HepG2 (cell line): ENCODE data around the gene DDX10. TPM values are rescaled to one million over a fixed set of nuclear protein-coding genes. Genes with fewer than 3 reads are reported as not detected.

Source experiments
- ATAC-seq: fragments of 200-7000 bp; cut with Tn5 transposase; 3 replicates; pipeline ENCODE4 v1.9.1; 2020; ENCODE audit warnings: mild to moderate bottlenecking, moderate library complexity
- BruUV-seq: library from RNA; stranded (reverse); fragments of 400-500 nt; replicated peaks from 2 replicates; lab custom pipeline; 2021; lab: Mats Ljungman, UMichigan
- CTCF ChIA-PET: fragments of 300-600 bp; formaldehyde crosslinking; extraction: SDS; loops from one replicate; lab custom pipeline; 2021; ENCODE audit warnings: low total read pairs, inconsistent platforms, low intra/inter-chr PET ratio; lab: Yijun Ruan, JAX
- POLR2A ChIA-PET: fragments of 350-600 bp; sonication (Branson Sonifier 250); formaldehyde crosslinking; loops from one replicate; lab custom pipeline; 2020; ENCODE audit warnings: antibody characterized with exemption, inconsistent platforms; lab: Yijun Ruan, JAX
- DNase-seq: peaks from one replicate; pipeline ENCODE4 v3.0.0-alpha.2; 2015; ENCODE audit warnings: low spot score
- FAIRE-seq: peaks from 3 replicates; lab custom pipeline; 2011; peaks lifted over from hg19 to GRCh38; lab: Jason Lieb, UNC
- H2AFZ ChIP-seq: one replicate; pipeline ENCODE4 v1.6.1; 2011; ENCODE audit warnings: low read length, inconsistent platforms
- H3K27ac ChIP-seq: fragments of 300-600 bp; 3 replicates; pipeline ENCODE4 v1.8.0; 2011; ENCODE audit warnings: mixed run types, mild to moderate bottlenecking, mixed read lengths, low read length, inconsistent platforms; ENCODE audit not compliant: insufficient read depth; ENCODE audit errors: extremely low read length
- H3K27me3 ChIP-seq, 2 experiments: fragments of 200-600 bp in 1 of 2; 2 replicates in 1 of 2; 3 replicates in 1 of 2; pipeline versions ENCODE4 v1.6.0 to v1.8.0; 2011; ENCODE audit warnings: low read length in 2 of 2, mild to moderate bottlenecking in 2 of 2, moderate library complexity in 2 of 2, inconsistent platforms in 1 of 2; ENCODE audit not compliant: insufficient read depth in 2 of 2, control insufficient read depth in 1 of 2
- H3K36me3 ChIP-seq, 2 experiments: fragments of 200-600 bp in 1 of 2; replicated peaks in 1 of 2; 2 replicates in 1 of 2; 3 replicates in 1 of 2; pipeline versions ENCODE4 v1.5.1 to v1.8.0; 2011; ENCODE audit warnings: low read length in 2 of 2, inconsistent platforms in 1 of 2; ENCODE audit not compliant: insufficient read depth in 2 of 2, control insufficient read depth in 1 of 2
- H3K4me1 ChIP-seq: 2 replicates; pipeline ENCODE4 v1.5.1; 2012; ENCODE audit warnings: low read length, inconsistent platforms; ENCODE audit not compliant: insufficient read depth
- H3K4me2 ChIP-seq: 2 replicates; pipeline ENCODE4 v1.6.0; 2011; ENCODE audit warnings: low read depth, low read length, inconsistent platforms
- H3K4me3 ChIP-seq, 3 experiments: fragments of 200-600 bp in 1 of 3; sonication (generic), shearing (Covaris generic) in 1 of 3; replicated peaks in 1 of 3; 2 replicates each; pipeline ENCODE4 v1.5.1; 2011 to 2016; ENCODE audit warnings: low read length in 3 of 3, inconsistent platforms in 2 of 3, low read depth in 2 of 3, mild to moderate bottlenecking in 2 of 3, control low read depth in 1 of 3, mixed read lengths in 1 of 3; ENCODE audit not compliant: insufficient read depth in 1 of 3
- H3K79me2 ChIP-seq: one replicate; pipeline ENCODE4 v1.6.1; 2011; ENCODE audit warnings: low read length, inconsistent platforms; ENCODE audit not compliant: insufficient read depth
- H3K9ac ChIP-seq: 2 replicates; pipeline ENCODE4 v1.6.0; 2011; ENCODE audit warnings: mild to moderate bottlenecking, low read depth, low read length, inconsistent platforms; ENCODE audit not compliant: insufficient read depth
- H3K9me3 ChIP-seq: 2 replicates; pipeline ENCODE4 v1.5.1; 2012; ENCODE audit warnings: mild to moderate bottlenecking, low read length
- H4K20me1 ChIP-seq: 2 replicates; pipeline ENCODE4 v1.6.0; 2011; ENCODE audit warnings: inconsistent platforms, mild to moderate bottlenecking, low read length, moderate library complexity; ENCODE audit not compliant: insufficient read depth
- CHD4 ChIP-seq: fragments of 200-600 bp; sonication (generic); IDR thresholded peaks from 2 replicates; pipeline ENCODE4 v1.7.0; 2017; ENCODE audit warnings: mild to moderate bottlenecking, low read length, borderline replicate concordance
- FOXK1 ChIP-seq: sonication (generic); formaldehyde crosslinking; IDR thresholded peaks from 2 replicates; pipeline ENCODE4 v1.4.0; 2020; ENCODE audit warnings: low read depth, missing genetic modification reagents, borderline replicate concordance
- GABPA ChIP-seq, 2 experiments: IDR thresholded peaks; 2 replicates each; pipeline ENCODE4 v1.6.1; 2011 to 2016; ENCODE audit warnings: low read depth in 2 of 2, low read length in 1 of 2, missing biosample characterization in 1 of 2, missing genetic modification characterization in 1 of 2
- GLI4 ChIP-seq: sonication (generic); formaldehyde crosslinking; IDR thresholded peaks from 2 replicates; pipeline ENCODE4 v1.5.1; 2020; ENCODE audit warnings: missing genetic modification reagents, mild to moderate bottlenecking, moderate library complexity, borderline replicate concordance
- HOXA9 ChIP-seq: sonication (generic); formaldehyde crosslinking; IDR thresholded peaks from 2 replicates; pipeline ENCODE4 v1.8.1; 2022; ENCODE audit warnings: missing genetic modification reagents, mild to moderate bottlenecking, moderate library complexity, borderline replicate concordance
- JDP2 ChIP-seq: sonication (generic); formaldehyde crosslinking; IDR thresholded peaks from 2 replicates; pipeline ENCODE4 v1.8.1; 2022; ENCODE audit warnings: missing genetic modification reagents, borderline replicate concordance
- MBD4 ChIP-seq: IDR thresholded peaks from 2 replicates; pipeline ENCODE4 v1.6.1; 2012; ENCODE audit warnings: low read length, inconsistent platforms, borderline replicate concordance
- NR2F1 ChIP-seq, 2 experiments: fragments of 450-650 bp in 1 of 2; formaldehyde crosslinking in 1 of 2; IDR thresholded peaks; 2 replicates each; pipeline versions ENCODE4 v1.5.0 to v1.6.1; 2016 to 2020; ENCODE audit warnings: mild to moderate bottlenecking in 1 of 2, missing compliant biosample characterization in 1 of 2, missing genetic modification reagents in 1 of 2, moderate library complexity in 1 of 2
- ONECUT2 ChIP-seq: sonication (generic); formaldehyde crosslinking; IDR thresholded peaks from 2 replicates; pipeline ENCODE4 v1.4.0; 2020; ENCODE audit warnings: missing genetic modification reagents
- PAX8 ChIP-seq: sonication (generic); formaldehyde crosslinking; IDR thresholded peaks from 2 replicates; pipeline ENCODE4 v1.8.0; 2022; ENCODE audit warnings: mild to moderate bottlenecking, missing genetic modification reagents, borderline replicate concordance
- XRCC5 ChIP-seq: fragments of 200-400 bp; formaldehyde crosslinking; optimal IDR thresholded peaks from 2 replicates; pipeline ENCODE3; 2017; ENCODE audit warnings: mild to moderate bottlenecking, low read length
- ZNF329 ChIP-seq: sonication (generic); formaldehyde crosslinking; IDR thresholded peaks from 2 replicates; pipeline ENCODE4 v1.9.0; 2021; ENCODE audit warnings: low read depth, mild to moderate bottlenecking, missing genetic modification reagents
- ZNF333 ChIP-seq: sonication (generic); formaldehyde crosslinking; IDR thresholded peaks from 2 replicates; pipeline ENCODE4 v1.4.0; 2020; ENCODE audit warnings: mild to moderate bottlenecking, missing genetic modification reagents, borderline replicate concordance
- WGBS: methylation state at CpG from one replicate; pipeline ENCODE4 v1.1.6; 2017; ENCODE audit warnings: low lambda C conversion rate; 5-methylcytosine and 5-hydroxymethylcytosine counted together
- in situ Hi-C: cut with HindIII; loops from 2 replicates; pipeline ENCODE4 v1.10.0; 2017; ENCODE audit warnings: low pct_unique_long_range_greater_than_20kb; ENCODE audit not compliant: extremely low pct_ligation_motif_present
- intact Hi-C: fragments of 100-400 bp; cut with micrococcal nuclease; formaldehyde crosslinking; loops from one replicate; pipeline ENCODE4 v1.10.0; 2022; ENCODE audit not compliant: unreplicated experiment
- polyA plus RNA-seq, 8 experiments: library from polyadenylated mRNA; depleted of rRNA in 3 of 8; stranded (reverse) in 7 of 8; unstranded in 1 of 8; fragments of >200 nt; fragmentation: Illumina TruSeq in 4 of 8; extraction: Trizol in 4 of 8; gene quantifications; 2 replicates each; pipeline versions ENCODE4 v1.2.1 to v1.2.3, GENCODE V29; 2011 to 2016; ENCODE audit warnings: low read depth in 4 of 8, missing spikeins in 1 of 8, mixed read lengths in 1 of 8; ENCODE audit not compliant: insufficient read depth in 1 of 8
- total RNA-seq, 5 experiments: library from RNA; depleted of rRNA; stranded (reverse); fragments of >200 nt; fragmentation: Illumina TruSeq; extraction: Trizol; gene quantifications; 2 replicates each; pipeline ENCODE4 v1.2.3, GENCODE V29; 2016; ENCODE audit warnings: low read depth in 1 of 5
- TF ChIP-seq, protein P1 (sequence below): sonication (generic); formaldehyde crosslinking; IDR thresholded peaks from 2 replicates; pipeline ENCODE4 v1.8.0; 2022; ENCODE audit warnings: missing genetic modification reagents, mild to moderate bottlenecking, moderate library complexity, borderline replicate concordance
- TF ChIP-seq, protein P2 (sequence below): sonication (generic); formaldehyde crosslinking; IDR thresholded peaks from 2 replicates; pipeline ENCODE4 v1.4.0; 2020; ENCODE audit warnings: missing genetic modification reagents
- TF ChIP-seq, protein P3 (sequence below): sonication (generic); formaldehyde crosslinking; IDR thresholded peaks from 2 replicates; pipeline ENCODE4 v1.4.0; 2020; ENCODE audit warnings: missing genetic modification reagents

The DDX10 gene
- total and polyA plus RNA-seq, 2 of the 13 experiments (the other 11 are each of a cell fraction or from before 2014, with no cell fraction given): 17.0 to 32.0 TPM

DNA sequence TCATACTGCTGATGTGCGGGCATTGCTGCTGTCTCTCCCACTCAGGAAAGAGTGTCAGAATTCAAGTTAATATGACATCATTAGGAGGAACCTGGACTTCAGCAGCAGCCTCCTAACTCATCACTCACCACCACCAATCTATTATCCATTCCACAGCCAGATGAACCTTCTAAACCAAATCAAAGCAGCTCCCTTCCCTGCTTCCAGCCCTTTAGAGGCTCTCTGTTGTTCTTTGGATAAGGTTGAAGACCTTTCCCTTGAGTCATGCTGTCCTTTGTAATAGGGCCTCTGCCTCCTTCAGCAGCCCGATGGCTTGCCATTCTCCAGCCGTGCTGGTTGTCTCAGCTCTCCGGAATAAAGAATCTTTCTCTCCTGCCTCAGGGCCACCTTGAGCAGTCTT is 301.3 kb downstream of the DDX10 start (continued):
- TF ChIP-seq, protein P1, sequence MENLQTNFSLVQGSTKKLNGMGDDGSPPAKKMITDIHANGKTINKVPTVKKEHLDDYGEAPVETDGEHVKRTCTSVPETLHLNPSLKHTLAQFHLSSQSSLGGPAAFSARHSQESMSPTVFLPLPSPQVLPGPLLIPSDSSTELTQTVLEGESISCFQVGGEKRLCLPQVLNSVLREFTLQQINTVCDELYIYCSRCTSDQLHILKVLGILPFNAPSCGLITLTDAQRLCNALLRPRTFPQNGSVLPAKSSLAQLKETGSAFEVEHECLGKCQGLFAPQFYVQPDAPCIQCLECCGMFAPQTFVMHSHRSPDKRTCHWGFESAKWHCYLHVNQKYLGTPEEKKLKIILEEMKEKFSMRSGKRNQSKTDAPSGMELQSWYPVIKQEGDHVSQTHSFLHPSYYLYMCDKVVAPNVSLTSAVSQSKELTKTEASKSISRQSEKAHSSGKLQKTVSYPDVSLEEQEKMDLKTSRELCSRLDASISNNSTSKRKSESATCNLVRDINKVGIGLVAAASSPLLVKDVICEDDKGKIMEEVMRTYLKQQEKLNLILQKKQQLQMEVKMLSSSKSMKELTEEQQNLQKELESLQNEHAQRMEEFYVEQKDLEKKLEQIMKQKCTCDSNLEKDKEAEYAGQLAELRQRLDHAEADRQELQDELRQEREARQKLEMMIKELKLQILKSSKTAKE: no peak
- no peak for TF ChIP-seq NR2F1 (CRISPR knock-in tag; IDR thresholded peaks at IDR 0.05)
- TF ChIP-seq, protein P2, sequence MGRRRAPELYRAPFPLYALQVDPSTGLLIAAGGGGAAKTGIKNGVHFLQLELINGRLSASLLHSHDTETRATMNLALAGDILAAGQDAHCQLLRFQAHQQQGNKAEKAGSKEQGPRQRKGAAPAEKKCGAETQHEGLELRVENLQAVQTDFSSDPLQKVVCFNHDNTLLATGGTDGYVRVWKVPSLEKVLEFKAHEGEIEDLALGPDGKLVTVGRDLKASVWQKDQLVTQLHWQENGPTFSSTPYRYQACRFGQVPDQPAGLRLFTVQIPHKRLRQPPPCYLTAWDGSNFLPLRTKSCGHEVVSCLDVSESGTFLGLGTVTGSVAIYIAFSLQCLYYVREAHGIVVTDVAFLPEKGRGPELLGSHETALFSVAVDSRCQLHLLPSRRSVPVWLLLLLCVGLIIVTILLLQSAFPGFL: no peak
- TF ChIP-seq JDP2: no peak

DNA sequence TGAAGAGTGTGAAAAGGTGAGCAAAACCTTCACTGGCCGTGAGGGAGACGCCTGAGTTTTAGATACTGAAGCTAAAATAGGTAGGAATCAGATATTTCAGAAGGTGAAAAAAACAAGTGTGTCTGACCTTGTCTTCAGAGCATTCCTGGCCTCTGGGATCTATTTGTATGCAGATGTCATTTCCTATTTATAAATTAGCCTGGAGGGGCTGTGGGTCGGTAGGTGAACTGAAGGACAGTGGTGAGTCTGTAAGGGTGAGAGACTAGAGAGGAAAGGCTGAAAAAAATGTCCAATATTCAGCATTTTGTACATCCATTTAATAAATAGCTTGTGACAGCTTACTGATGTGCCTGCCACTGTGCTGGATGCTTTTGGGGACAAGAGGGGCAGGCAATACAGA is 302.1 kb downstream of the DDX10 start:
- BruUV-seq: no TSS peak
- ChIA-PET CTCF (no interaction called here), POLR2A (no interaction called here)
- no peak overlapping the region for H2AFZ ChIP-seq
- FAIRE-seq (no peak), ATAC-seq (no peak), DNase-seq (no peak)
- in situ Hi-C loops (no loop called here), intact Hi-C loops (no loop called here)
- H3K4me1 ChIP-seq: no peaks in the 10 kb centered on the region
- no peak overlapping the region for H3K4me3 ChIP-seq
- no peak overlapping the region for H3K9ac ChIP-seq
- no peak overlapping the region for H3K4me2 ChIP-seq
- no peaks in the 10 kb centered on the region for H3K9me3 ChIP-seq
- 0% methylated on average over 3 of the region's 3 CpGs for WGBS
- H4K20me1 ChIP-seq: no peaks in the 10 kb centered on the region
- H3K27ac ChIP-seq: no peak overlapping the region
- peaks cover 0 to 11% of the 10 kb centered on the region in 2 experiments; a peak in 3 of 5 replicates for H3K27me3 ChIP-seq
- TF ChIP-seq XRCC5: no peak
- no peak for TF ChIP-seq CHD4
- no peak for TF ChIP-seq FOXK1 (CRISPR knock-in tag)
- no peak for TF ChIP-seq MBD4
- TF ChIP-seq, protein P3, sequence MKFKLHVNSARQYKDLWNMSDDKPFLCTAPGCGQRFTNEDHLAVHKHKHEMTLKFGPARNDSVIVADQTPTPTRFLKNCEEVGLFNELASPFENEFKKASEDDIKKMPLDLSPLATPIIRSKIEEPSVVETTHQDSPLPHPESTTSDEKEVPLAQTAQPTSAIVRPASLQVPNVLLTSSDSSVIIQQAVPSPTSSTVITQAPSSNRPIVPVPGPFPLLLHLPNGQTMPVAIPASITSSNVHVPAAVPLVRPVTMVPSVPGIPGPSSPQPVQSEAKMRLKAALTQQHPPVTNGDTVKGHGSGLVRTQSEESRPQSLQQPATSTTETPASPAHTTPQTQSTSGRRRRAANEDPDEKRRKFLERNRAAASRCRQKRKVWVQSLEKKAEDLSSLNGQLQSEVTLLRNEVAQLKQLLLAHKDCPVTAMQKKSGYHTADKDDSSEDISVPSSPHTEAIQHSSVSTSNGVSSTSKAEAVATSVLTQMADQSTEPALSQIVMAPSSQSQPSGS (CRISPR knock-in tag): no peak
- no peak for TF ChIP-seq PAX8 (CRISPR knock-in tag)
- no peak for TF ChIP-seq ZNF333 (CRISPR knock-in tag)
- no peak for TF ChIP-seq GABPA (IDR thresholded peaks at IDR 0.05; ENCODE audit: low read depth, low read length)
- no peak for TF ChIP-seq GABPA (CRISPR knock-in tag; IDR thresholded peaks at IDR 0.05; ENCODE audit: low read depth)
- TF ChIP-seq HOXA9 (CRISPR knock-in tag): no peak
- no peak for TF ChIP-seq ZNF329
- no peak for TF ChIP-seq ONECUT2 (CRISPR knock-in tag)
- TF ChIP-seq GLI4 (CRISPR knock-in tag): no peak
- no peaks in the 10 kb centered on the region for H3K36me3 ChIP-seq
- H3K79me2 ChIP-seq: no peaks in the 10 kb centered on the region
